Right atrium auricular region (tissue), 2 donors: ENCODE data around the gene XPOT. TPM values are rescaled to one million over a fixed set of nuclear protein-coding genes. Genes with fewer than 3 reads are reported as not detected.

Experiments used
- DNase-seq: peaks from one replicate; pipeline ENCODE4 v3.0.0-alpha.2; 2019; ENCODE audit warnings: low spot score
- H3K27ac ChIP-seq, 2 donors: fragments of 200-600 bp; sonication (generic); 1 replicate in 1 of 2; 2 replicates in 1 of 2; pipeline ENCODE4 v1.5.1; 2016 to 2019
- H3K27me3 ChIP-seq, 2 donors: fragments of 200-600 bp; sonication (generic); one replicate each; pipeline versions ENCODE4 v1.5.1 to v1.6.0; 2017 to 2019
- H3K36me3 ChIP-seq: fragments of 200-600 bp; sonication (generic); one replicate; pipeline ENCODE4 v1.5.1; 2016
- H3K4me1 ChIP-seq, 2 donors: fragments of 200-600 bp; sonication (generic); one replicate each; pipeline versions ENCODE4 v1.5.1 to v1.6.0; 2017 to 2019
- H3K4me3 ChIP-seq, 2 donors: fragments of 200-600 bp; sonication (generic); 1 replicate in 1 of 2; 2 replicates in 1 of 2; pipeline ENCODE4 v1.5.1; 2017 to 2019; ENCODE audit warnings: mild to moderate bottlenecking in 1 of 2, moderate library complexity in 1 of 2
- H3K9me3 ChIP-seq, 2 donors: fragments of 200-600 bp; sonication (generic); one replicate each; pipeline ENCODE4 v1.5.1; 2019
- total RNA-seq, 2 donors: library from RNA; depleted of rRNA; stranded (reverse); fragments of >200 nt; gene quantifications; one replicate each; pipeline ENCODE4 v1.1.0, GENCODE V29; 2016
- TF ChIP-seq, protein P1 (sequence below), 2 donors: fragments of 200-600 bp; sonication (generic); IDR thresholded peaks; one replicate each; pipeline ENCODE4 v1.5.1; 2019; ENCODE audit warnings: antibody characterized with exemption in 2 of 2

Gene XPOT
- total RNA-seq, 2 donors from 2014 or later: 16.1 to 16.9 TPM

DNA sequence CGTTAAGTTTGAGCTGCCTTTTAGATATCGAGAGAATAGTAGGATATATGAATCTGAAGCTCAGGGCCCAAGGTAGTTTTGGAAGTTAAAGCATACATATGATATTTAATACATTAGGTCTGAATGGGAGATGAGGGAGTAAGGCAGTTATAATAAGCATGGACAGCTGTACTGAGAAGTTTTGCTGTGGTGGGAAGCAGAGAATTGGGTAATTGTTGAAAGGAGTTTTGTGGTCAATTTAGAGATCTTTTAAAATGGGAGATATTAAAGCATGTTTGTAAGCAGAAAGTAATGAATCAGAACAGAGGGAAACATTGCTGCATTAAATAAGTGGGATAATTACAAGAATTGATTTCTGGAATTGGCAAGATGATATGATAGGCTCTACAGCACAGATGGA lies 69.0 kb downstream of the XPOT start:
- no peak overlapping the region for H3K4me3 ChIP-seq
- H3K27me3 ChIP-seq: no peaks in the 10 kb centered on the region
- TF ChIP-seq, protein P1, sequence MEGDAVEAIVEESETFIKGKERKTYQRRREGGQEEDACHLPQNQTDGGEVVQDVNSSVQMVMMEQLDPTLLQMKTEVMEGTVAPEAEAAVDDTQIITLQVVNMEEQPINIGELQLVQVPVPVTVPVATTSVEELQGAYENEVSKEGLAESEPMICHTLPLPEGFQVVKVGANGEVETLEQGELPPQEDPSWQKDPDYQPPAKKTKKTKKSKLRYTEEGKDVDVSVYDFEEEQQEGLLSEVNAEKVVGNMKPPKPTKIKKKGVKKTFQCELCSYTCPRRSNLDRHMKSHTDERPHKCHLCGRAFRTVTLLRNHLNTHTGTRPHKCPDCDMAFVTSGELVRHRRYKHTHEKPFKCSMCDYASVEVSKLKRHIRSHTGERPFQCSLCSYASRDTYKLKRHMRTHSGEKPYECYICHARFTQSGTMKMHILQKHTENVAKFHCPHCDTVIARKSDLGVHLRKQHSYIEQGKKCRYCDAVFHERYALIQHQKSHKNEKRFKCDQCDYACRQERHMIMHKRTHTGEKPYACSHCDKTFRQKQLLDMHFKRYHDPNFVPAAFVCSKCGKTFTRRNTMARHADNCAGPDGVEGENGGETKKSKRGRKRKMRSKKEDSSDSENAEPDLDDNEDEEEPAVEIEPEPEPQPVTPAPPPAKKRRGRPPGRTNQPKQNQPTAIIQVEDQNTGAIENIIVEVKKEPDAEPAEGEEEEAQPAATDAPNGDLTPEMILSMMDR (IDR thresholded peaks at IDR 0.05): no peak
- no peak overlapping the region for H3K27ac ChIP-seq
- no peak for DNase-seq
- peaks cover 0 to 19% of the 10 kb centered on the region in 2 donors for H3K4me1 ChIP-seq
- peaks cover 44% of the 10 kb centered on the region for H3K36me3 ChIP-seq
- peaks cover 0 to 13% of the 10 kb centered on the region in 2 donors for H3K9me3 ChIP-seq

DNA sequence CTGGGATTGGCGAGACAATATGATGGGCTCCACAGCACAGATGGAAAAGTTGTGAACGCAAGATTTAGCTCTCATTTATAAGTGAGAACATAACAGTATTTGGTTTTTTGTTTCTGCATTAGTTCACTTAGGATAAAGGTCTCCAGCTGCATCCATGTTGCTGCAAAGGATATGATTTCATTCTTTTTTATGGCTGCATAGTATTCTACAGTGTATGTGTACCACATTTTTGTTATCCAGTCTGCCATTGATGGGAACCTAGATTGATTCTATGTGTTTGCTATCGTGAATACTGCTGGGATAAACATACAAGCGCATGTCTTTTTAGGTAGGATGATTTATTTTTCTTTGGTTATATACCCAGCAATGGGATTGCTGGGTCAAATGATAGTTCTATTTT lies 71.3 kb downstream of the XPOT start:
- no peak overlapping the region for H3K27ac ChIP-seq
- H3K4me3 ChIP-seq: no peak overlapping the region
- H3K36me3 ChIP-seq: peaks cover 53% of the 10 kb centered on the region
- TF ChIP-seq, protein P1 (IDR thresholded peaks at IDR 0.05): no peak
- no peak for DNase-seq
- H3K4me1 ChIP-seq: peaks cover 0 to 3% of the 10 kb centered on the region in 2 donors
- peaks cover 0 to 13% of the 10 kb centered on the region in 2 donors for H3K9me3 ChIP-seq
- no peaks in the 10 kb centered on the region for H3K27me3 ChIP-seq

DNA sequence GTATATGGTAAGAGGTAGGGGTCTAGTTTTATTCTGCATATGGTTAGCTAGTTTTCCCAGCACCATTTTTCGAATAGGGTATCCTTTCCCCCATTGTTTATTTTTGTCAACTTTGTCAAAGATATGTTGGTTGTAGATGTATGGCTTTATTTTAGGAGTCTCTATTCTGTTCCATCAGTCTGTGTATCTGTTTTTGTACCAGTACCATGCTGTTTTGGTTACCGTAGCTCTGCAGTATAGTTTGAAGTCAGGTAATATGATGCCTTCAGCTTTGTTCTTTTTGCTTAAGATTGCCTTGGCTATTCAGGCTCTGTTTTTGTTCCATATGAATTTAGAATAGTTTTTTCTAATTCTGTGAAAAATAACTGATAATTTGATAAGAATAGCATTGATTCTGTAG lies 72.7 kb downstream of the XPOT start:
- no peak for DNase-seq
- TF ChIP-seq, protein P1 (IDR thresholded peaks at IDR 0.05): no peak
- no peaks in the 10 kb centered on the region for H3K4me1 ChIP-seq
- H3K9me3 ChIP-seq: peaks cover 0 to 13% of the 10 kb centered on the region in 2 donors
- H3K4me3 ChIP-seq: no peak overlapping the region
- H3K27me3 ChIP-seq: no peaks in the 10 kb centered on the region
- peaks cover 57% of the 10 kb centered on the region for H3K36me3 ChIP-seq
- no peak overlapping the region for H3K27ac ChIP-seq

DNA sequence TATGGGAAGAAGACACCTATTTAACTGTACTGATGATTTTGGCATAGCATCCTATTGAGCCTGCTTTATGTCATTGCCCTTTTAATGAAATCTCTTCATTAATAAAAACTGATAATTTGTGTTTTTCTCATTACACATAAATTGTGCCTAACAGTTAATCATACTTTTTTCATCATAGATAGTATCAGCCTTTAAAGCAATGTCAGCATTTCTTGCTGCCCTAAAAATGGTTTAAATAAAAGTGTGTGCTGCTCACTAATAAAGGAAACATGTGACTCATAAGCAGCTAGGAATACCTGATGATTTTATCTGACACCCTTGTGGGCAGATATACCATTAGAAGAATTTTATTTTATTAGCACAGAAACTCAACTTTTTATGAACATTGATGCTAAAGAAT lies 74.5 kb downstream of the XPOT start:
- Histone ChIP-seq H3K27me3 (no peaks in the 10 kb centered on the region), H3K27ac (no peak overlapping the region), H3K4me1 (no peaks in the 10 kb centered on the region), H3K36me3 (peaks cover 61% of the 10 kb centered on the region), H3K9me3 (peaks cover 0 to 13% of the 10 kb centered on the region in 2 donors), H3K4me3 (no peak overlapping the region)
- TF ChIP-seq, protein P1 (IDR thresholded peaks at IDR 0.05): no peak
- DNase-seq: no peak

DNA sequence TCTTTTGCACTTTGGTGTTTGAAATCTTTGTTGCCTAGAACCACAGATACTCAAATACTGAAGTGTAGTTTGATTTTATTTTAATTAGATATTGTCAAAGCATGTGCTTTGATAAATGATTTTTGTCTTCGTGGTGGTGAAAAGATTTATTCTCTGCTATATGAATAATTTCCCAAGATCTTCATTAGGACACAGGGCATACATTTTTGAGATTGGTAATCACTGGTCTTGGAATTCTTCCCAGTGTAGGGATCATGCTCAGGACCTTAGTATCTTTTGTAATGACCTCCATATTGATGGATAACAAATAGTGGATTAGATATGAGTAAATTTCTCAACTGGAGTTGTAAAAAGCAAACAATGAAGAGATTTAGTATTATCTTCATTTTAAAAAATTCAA lies 76.0 kb downstream of the XPOT start:
- TF ChIP-seq, protein P1 (IDR thresholded peaks at IDR 0.05): no peak
- no peaks in the 10 kb centered on the region for H3K4me1 ChIP-seq
- no peaks in the 10 kb centered on the region for H3K27me3 ChIP-seq
- no peak for DNase-seq
- H3K36me3 ChIP-seq: peaks cover 54% of the 10 kb centered on the region
- no peak overlapping the region for H3K27ac ChIP-seq
- peaks cover 0 to 13% of the 10 kb centered on the region in 2 donors for H3K9me3 ChIP-seq
- H3K4me3 ChIP-seq: no peak overlapping the region

DNA sequence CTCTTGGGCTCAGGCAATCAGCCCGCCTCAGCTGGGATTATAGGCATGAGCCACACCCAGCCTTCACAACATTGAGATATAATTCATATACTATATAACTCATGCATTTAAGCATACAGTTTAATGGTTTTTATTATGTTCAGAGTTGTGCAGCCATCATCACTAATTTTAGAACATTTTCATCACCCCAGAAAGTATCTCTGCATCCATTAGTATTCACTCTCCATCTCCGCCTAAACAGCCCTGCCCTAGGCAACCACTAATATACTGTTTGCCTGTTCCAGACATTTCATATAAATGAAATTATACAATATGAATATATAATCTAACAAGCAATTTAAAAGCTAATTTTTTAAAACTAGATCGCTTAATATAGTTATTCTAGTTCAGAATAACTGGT lies 82.5 kb downstream of the XPOT start:
- TF ChIP-seq, protein P1 (IDR thresholded peaks at IDR 0.05): no peak
- no peaks in the 10 kb centered on the region for H3K9me3 ChIP-seq
- H3K36me3 ChIP-seq: peaks cover 81% of the 10 kb centered on the region
- DNase-seq: no peak
- H3K27me3 ChIP-seq: no peaks in the 10 kb centered on the region
- no peak overlapping the region for H3K4me3 ChIP-seq
- no peak overlapping the region for H3K27ac ChIP-seq
- H3K4me1 ChIP-seq: no peaks in the 10 kb centered on the region
